Ascending aorta (tissue), 2 donors: Measurements from ENCODE around the gene THRA. TPM values are rescaled to one million over a fixed set of nuclear protein-coding genes. Genes with fewer than 3 reads are reported as not detected.

Source experiments
- DNase-seq, 2 donors: peaks; one replicate each; pipeline ENCODE4 v3.0.0-alpha.2; 2019; ENCODE audit warnings: low spot score in 2 of 2
- H3K27ac ChIP-seq, 2 donors: fragments of 200-600 bp; sonication (generic); one replicate each; pipeline ENCODE4 v1.5.1; 2016 to 2017; ENCODE audit warnings: mild to moderate bottlenecking in 1 of 2
- H3K27me3 ChIP-seq: fragments of 200-600 bp; sonication (generic); one replicate; pipeline ENCODE4 v1.5.1; 2017
- H3K36me3 ChIP-seq, 2 donors: fragments of 200-600 bp; sonication (generic); one replicate each; pipeline ENCODE4 v1.5.1; 2016
- H3K4me1 ChIP-seq, 2 donors: fragments of 200-600 bp; sonication (generic); one replicate each; pipeline ENCODE4 v1.5.1; 2016 to 2017; ENCODE audit warnings: mild to moderate bottlenecking in 1 of 2
- H3K4me3 ChIP-seq, 2 donors: fragments of 200-600 bp; sonication (generic); one replicate each; pipeline ENCODE4 v1.5.1; 2016 to 2017; ENCODE audit warnings: mild to moderate bottlenecking in 1 of 2
- H3K9me3 ChIP-seq, 2 donors: fragments of 200-600 bp; sonication (generic); one replicate each; pipeline ENCODE4 v1.5.1; 2016
- intact Hi-C: fragments of 100-400 bp; cut with DNase I; formaldehyde crosslinking; loops from one replicate; pipeline ENCODE4 v1.15.1; 2023
- total RNA-seq: library from RNA; depleted of rRNA; stranded (reverse); fragments of >200 nt; gene quantifications from one replicate; pipeline ENCODE4 v1.1.0, GENCODE V29; 2016
- TF ChIP-seq, protein P1 (sequence below), 3 experiments: fragments of 200-600 bp in 2 of 3; fragments of 450-650 bp in 1 of 3; sonication (generic) in 2 of 3; IDR thresholded peaks; one replicate each; pipeline ENCODE4 v1.5.1; 2016 to 2019; ENCODE audit warnings: antibody characterized with exemption in 3 of 3, mild to moderate bottlenecking in 1 of 3, moderate library complexity in 1 of 3

Gene THRA
- total RNA-seq, 1 donor from 2014 or later: 35.4 TPM

DNA sequence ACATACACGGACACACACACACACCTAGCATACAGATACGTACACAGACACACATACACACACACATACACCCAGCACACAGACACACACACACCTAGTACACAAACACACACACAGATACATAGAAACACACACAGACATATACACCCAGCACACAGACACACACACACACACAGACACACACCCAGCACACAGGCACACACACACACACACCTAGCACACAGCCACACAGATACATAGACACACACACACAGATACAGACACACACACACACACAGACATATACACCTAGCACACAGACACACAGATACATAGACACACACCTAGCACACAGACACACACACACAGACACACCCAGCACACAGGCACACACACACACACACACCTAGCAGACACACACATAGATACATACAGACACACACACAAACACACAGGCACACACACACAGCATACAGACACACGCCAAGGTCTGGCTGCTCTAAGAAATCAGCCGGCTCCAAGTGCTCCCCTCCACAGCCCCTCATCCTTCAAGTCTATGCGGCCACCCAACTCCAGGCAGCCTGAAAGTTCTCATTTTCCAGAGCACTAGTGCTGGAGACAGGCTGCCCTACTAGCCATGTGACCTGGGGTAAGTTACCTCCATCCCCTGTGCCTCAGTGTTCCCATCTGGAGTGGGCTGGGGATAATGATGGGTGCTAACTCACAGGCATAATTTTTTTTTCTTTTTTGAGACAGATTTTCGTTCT is 24.5 kb downstream of the THRA start:
- Histone ChIP-seq H3K9me3 (no peaks in the 10 kb centered on the region), H3K36me3 (peaks cover 65 to 74% of the 10 kb centered on the region in 2 donors), H3K27ac (peak overlapping the region; percentile 26 to 38), H3K4me1 (peaks cover 2 to 23% of the 10 kb centered on the region in 2 donors), H3K27me3 (no peaks in the 10 kb centered on the region), H3K4me3 (no peak overlapping the region)
- intact Hi-C loops: loop anchor here (5.0 kb wide), 1 partner anchor 75 kb away; no protein-coding TSS in a partner anchor
- TF ChIP-seq, protein P1, sequence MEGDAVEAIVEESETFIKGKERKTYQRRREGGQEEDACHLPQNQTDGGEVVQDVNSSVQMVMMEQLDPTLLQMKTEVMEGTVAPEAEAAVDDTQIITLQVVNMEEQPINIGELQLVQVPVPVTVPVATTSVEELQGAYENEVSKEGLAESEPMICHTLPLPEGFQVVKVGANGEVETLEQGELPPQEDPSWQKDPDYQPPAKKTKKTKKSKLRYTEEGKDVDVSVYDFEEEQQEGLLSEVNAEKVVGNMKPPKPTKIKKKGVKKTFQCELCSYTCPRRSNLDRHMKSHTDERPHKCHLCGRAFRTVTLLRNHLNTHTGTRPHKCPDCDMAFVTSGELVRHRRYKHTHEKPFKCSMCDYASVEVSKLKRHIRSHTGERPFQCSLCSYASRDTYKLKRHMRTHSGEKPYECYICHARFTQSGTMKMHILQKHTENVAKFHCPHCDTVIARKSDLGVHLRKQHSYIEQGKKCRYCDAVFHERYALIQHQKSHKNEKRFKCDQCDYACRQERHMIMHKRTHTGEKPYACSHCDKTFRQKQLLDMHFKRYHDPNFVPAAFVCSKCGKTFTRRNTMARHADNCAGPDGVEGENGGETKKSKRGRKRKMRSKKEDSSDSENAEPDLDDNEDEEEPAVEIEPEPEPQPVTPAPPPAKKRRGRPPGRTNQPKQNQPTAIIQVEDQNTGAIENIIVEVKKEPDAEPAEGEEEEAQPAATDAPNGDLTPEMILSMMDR (IDR thresholded peaks at IDR 0.05): no peak
- DNase-seq: no peak

DNA sequence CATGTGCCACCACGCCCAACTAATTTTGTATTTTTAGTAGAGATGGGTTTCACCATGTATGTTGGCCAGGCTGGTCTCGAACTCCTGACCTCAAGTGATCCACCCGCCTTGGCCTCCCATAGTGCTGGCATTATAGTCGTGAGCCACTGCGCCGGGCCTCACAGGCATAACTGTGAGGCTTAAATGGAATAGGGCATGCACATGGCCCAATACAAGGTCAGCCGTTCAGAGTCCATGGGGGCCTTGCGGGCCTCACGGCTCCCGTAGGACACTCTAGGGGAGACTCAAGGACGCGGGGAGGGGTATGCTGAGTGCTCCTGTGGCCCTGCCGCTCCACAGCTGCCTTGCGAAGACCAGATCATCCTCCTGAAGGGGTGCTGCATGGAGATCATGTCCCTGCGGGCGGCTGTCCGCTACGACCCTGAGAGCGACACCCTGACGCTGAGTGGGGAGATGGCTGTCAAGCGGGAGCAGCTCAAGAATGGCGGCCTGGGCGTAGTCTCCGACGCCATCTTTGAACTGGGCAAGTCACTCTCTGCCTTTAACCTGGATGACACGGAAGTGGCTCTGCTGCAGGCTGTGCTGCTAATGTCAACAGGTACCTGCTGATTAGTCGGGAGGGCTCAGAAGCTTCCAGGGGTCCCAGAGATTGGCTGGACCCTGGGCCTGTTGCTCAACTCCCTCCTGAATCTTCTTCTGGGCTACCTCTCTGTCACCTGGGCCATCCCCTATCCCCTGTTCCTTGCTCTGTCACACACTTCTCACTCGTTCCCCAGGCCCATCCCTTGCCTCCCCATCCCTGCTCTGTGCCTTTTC is 25.3 kb downstream of the THRA start:
- Histone ChIP-seq H3K27ac (peak overlapping the region in 1 of 2 donors; percentile 99), H3K27me3 (no peaks in the 10 kb centered on the region), H3K9me3 (no peaks in the 10 kb centered on the region), H3K36me3 (peaks cover 71 to 82% of the 10 kb centered on the region in 2 donors), H3K4me1 (peaks cover 4 to 31% of the 10 kb centered on the region in 2 donors), H3K4me3 (no peak overlapping the region)
- TF ChIP-seq, protein P1 (IDR thresholded peaks at IDR 0.05): no peak
- intact Hi-C loops: loop anchor here (5.0 kb wide), 1 partner anchor 76 kb away; no protein-coding TSS in a partner anchor
- DNase-seq: no peak

- Histone ChIP-seq H3K27me3 (no peaks in the 10 kb centered on the region), H3K4me3 (no peak overlapping the region), H3K27ac (peak overlapping the region; percentile 91 to 99), H3K36me3 (peaks cover 73 to 81% of the 10 kb centered on the region in 2 donors), H3K9me3 (no peaks in the 10 kb centered on the region), H3K4me1 (peaks cover 5 to 43% of the 10 kb centered on the region in 2 donors)
- no peak for DNase-seq
- intact Hi-C loops: loop anchor here (5.0 kb wide), 1 partner anchor 77 kb away; no protein-coding TSS in a partner anchor
- TF ChIP-seq, protein P1 (IDR thresholded peaks at IDR 0.05): no peak
These were observed 26.5 kb downstream of the THRA start for GRCh38 chr17:40089077-40089895.

GRCh38 chr17:40090237-40091119 is 27.7 kb downstream of the THRA start:
- Histone ChIP-seq H3K4me1 (peaks cover 13 to 55% of the 10 kb centered on the region in 2 donors), H3K36me3 (peaks cover 73 to 79% of the 10 kb centered on the region in 2 donors), H3K27me3 (no peaks in the 10 kb centered on the region), H3K4me3 (no peak overlapping the region), H3K9me3 (no peaks in the 10 kb centered on the region), H3K27ac (peak overlapping the region; percentile 91 to 99)
- intact Hi-C loops: no loop called here
- TF ChIP-seq, protein P1 (IDR thresholded peaks at IDR 0.05): no peak
- no peak for DNase-seq
